Measurements from ENCODE around the gene WT1. TPM values are rescaled to one million over a fixed set of nuclear protein-coding genes. Genes with fewer than 3 reads are reported as not detected.

WT1 gene
- total and polyA plus RNA-seq, 2 experiments from 2014 or later, result not detected

- Histone ChIP-seq H3K4me1 (ENCODE audit: insufficient read depth) (no peaks in the 10 kb centered on the region), H3K27ac (no peak overlapping the region), H3K27me3 (replicated peaks; ENCODE audit: insufficient read depth) (peaks cover 96% of the 10 kb centered on the region), H3K4me2 (ENCODE audit: unreplicated experiment) (no peak overlapping the region), H3K4me3 (no peak overlapping the region), H3K36me3 (ENCODE audit: low read depth) (no peaks in the 10 kb centered on the region), H3K9me2 (ENCODE audit: insufficient read depth) (no peaks in the 10 kb centered on the region), H4K20me1 (ENCODE audit: insufficient read depth) (no peaks in the 10 kb centered on the region), H3F3A (ENCODE audit: insufficient read depth) (no peaks in the 10 kb centered on the region), H3K9me3 (ENCODE audit: low read depth) (no peaks in the 10 kb centered on the region), H2AFZ (no peak overlapping the region), H3K79me2 (ENCODE audit: insufficient read depth) (no peaks in the 10 kb centered on the region), H3K9ac (no peak overlapping the region)
- TF ChIP-seq EZH2 (IDR thresholded peaks at IDR 0.05; ENCODE audit: insufficient read depth, poor library complexity, severe bottlenecking) (no peak), EZH2phosphoT487 (IDR thresholded peaks at IDR 0.05; ENCODE audit: insufficient read depth, low read depth) (no peak)
- 13% methylated on average over 8 of the region's 8 CpGs for WGBS, 2 experiments (ENCODE audit: low coverage in 1 of 2, low lambda C conversion rate in 2 of 2, missing lambda C conversion rate in 2 of 2)
- in situ Hi-C loops (cut with MboI), result no loop called here
- no peak for DNase-seq
Measured at GRCh38 chr11:32432565-32432964, 2.8 kb downstream of the WT1 start.

- H3K9me2 ChIP-seq (ENCODE audit: insufficient read depth), result no peaks in the 10 kb centered on the region
- no peaks in the 10 kb centered on the region for H3F3A ChIP-seq (ENCODE audit: insufficient read depth)
- no peak overlapping the region for H3K4me3 ChIP-seq
- H3K9me3 ChIP-seq (ENCODE audit: low read depth), result no peaks in the 10 kb centered on the region
- H3K4me2 ChIP-seq (ENCODE audit: unreplicated experiment), result no peak overlapping the region
- H3K27me3 ChIP-seq (replicated peaks; ENCODE audit: insufficient read depth), result peaks cover 96% of the 10 kb centered on the region
- DNase-seq, result no peak
- whole genome bisulfite sequencing, 2 experiments (ENCODE audit: low coverage in 1 of 2, low lambda C conversion rate in 2 of 2, missing lambda C conversion rate in 2 of 2), result 32% methylated on average over 46 to 55 of the region's 59 CpGs
- no peaks in the 10 kb centered on the region for H4K20me1 ChIP-seq (ENCODE audit: insufficient read depth)
- TF ChIP-seq EZH2 (IDR thresholded peaks at IDR 0.05; ENCODE audit: insufficient read depth, poor library complexity, severe bottlenecking), result no peak
- TF ChIP-seq EZH2phosphoT487 (IDR thresholded peaks at IDR 0.05; ENCODE audit: insufficient read depth, low read depth), result no peak
- in situ Hi-C loops (cut with MboI), result no loop called here
- H3K79me2 ChIP-seq (ENCODE audit: insufficient read depth), result no peaks in the 10 kb centered on the region
- H3K9ac ChIP-seq, result no peak overlapping the region
- H3K36me3 ChIP-seq (ENCODE audit: low read depth), result no peaks in the 10 kb centered on the region
- no peak overlapping the region for H2AFZ ChIP-seq
- H3K4me1 ChIP-seq (ENCODE audit: insufficient read depth), result no peaks in the 10 kb centered on the region
- no peak overlapping the region for H3K27ac ChIP-seq
Measured at GRCh38 chr11:32430568-32431381, 4.6 kb downstream of the WT1 start.

DNA sequence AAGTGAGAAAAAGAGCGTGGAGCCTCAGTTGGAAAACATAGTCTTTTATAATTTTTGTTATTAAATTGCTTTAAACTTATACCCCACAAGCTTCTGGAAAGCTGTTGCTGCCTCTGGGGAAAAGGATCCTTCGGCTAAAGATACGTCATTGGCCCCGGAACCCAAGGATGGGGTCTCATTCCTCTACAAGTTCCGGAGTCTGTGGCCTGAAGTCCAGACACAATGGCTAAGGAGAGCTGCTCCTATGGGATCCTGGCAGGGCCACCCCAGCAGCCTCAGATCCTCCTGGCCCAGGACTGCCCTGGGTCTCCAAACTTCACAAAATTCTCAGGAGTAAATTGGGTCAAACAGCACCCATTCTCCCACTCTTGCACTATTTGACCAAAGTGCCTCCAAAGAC is 5.9 kb downstream of the WT1 start:
- WGBS, 2 experiments (ENCODE audit: low coverage in 1 of 2, low lambda C conversion rate in 2 of 2, missing lambda C conversion rate in 2 of 2), result 16 to 17% methylated on average over 5 of the region's 5 CpGs
- no peaks in the 10 kb centered on the region for H3K79me2 ChIP-seq (ENCODE audit: insufficient read depth)
- peaks cover 97% of the 10 kb centered on the region for H3K27me3 ChIP-seq (replicated peaks; ENCODE audit: insufficient read depth)
- H3F3A ChIP-seq (ENCODE audit: insufficient read depth), result no peaks in the 10 kb centered on the region
- H3K9ac ChIP-seq, result no peak overlapping the region
- H3K9me2 ChIP-seq (ENCODE audit: insufficient read depth), result no peaks in the 10 kb centered on the region
- TF ChIP-seq EZH2phosphoT487 (IDR thresholded peaks at IDR 0.05; ENCODE audit: insufficient read depth, low read depth) (no peak), EZH2 (IDR thresholded peaks at IDR 0.05; ENCODE audit: insufficient read depth, poor library complexity, severe bottlenecking) (no peak)
- in situ Hi-C loops (cut with MboI), result no loop called here
- H3K36me3 ChIP-seq (ENCODE audit: low read depth), result no peaks in the 10 kb centered on the region
- H3K9me3 ChIP-seq (ENCODE audit: low read depth), result no peaks in the 10 kb centered on the region
- H3K4me1 ChIP-seq (ENCODE audit: insufficient read depth), result no peaks in the 10 kb centered on the region
- H4K20me1 ChIP-seq (ENCODE audit: insufficient read depth), result no peaks in the 10 kb centered on the region
- DNase-seq, result no peak
- no peak overlapping the region for H2AFZ ChIP-seq
- H3K27ac ChIP-seq, result no peak overlapping the region
- no peak overlapping the region for H3K4me3 ChIP-seq
- H3K4me2 ChIP-seq (ENCODE audit: unreplicated experiment), result no peak overlapping the region

DNA sequence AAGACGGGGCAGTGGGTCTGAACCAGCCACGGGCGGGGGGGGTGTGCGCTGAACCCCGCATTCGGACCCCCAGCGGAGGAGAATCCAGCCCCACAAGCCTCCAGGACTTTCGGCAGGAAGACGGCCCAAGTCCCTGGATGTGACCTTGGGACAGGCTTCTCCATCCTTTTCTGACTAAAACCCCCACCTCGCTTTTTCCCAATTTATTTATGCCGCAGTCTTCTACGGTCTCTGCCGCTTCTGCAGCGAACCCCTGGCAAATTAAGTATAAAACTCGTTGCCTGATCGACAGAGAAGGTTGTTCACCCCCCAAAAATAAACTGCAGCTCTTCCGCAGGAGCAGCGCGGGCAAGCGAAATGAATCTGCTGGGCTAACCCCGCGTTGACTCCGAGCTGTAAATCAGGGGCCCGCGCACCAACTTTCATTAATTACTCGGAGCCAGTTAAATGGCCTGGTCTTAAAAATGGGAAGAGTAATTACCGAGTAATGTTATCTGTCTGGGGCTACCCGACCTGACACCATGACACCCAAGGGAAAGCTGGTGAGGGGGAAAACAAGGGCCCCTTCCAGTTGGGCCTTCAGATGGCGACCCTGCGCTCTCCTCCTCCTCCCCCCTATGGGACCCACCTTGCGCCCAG is 6.6 kb downstream of the WT1 start:
- in situ Hi-C loops (cut with MboI), result no loop called here
- no peak for DNase-seq
- no peak overlapping the region for H3K9ac ChIP-seq
- TF ChIP-seq EZH2phosphoT487 (IDR thresholded peaks at IDR 0.05; ENCODE audit: insufficient read depth, low read depth) (no peak), EZH2 (IDR thresholded peaks at IDR 0.05; ENCODE audit: insufficient read depth, poor library complexity, severe bottlenecking) (no peak)
- H2AFZ ChIP-seq, result no peak overlapping the region
- no peak overlapping the region for H3K4me2 ChIP-seq (ENCODE audit: unreplicated experiment)
- H3K27me3 ChIP-seq (replicated peaks; ENCODE audit: insufficient read depth), result peaks cover 97% of the 10 kb centered on the region
- no peak overlapping the region for H3K27ac ChIP-seq
- H3K4me3 ChIP-seq, result no peak overlapping the region
- no peaks in the 10 kb centered on the region for H3F3A ChIP-seq (ENCODE audit: insufficient read depth)
- H3K9me2 ChIP-seq (ENCODE audit: insufficient read depth), result no peaks in the 10 kb centered on the region
- no peaks in the 10 kb centered on the region for H4K20me1 ChIP-seq (ENCODE audit: insufficient read depth)
- H3K79me2 ChIP-seq (ENCODE audit: insufficient read depth), result no peaks in the 10 kb centered on the region
- H3K4me1 ChIP-seq (ENCODE audit: insufficient read depth), result no peaks in the 10 kb centered on the region
- H3K36me3 ChIP-seq (ENCODE audit: low read depth), result no peaks in the 10 kb centered on the region
- WGBS, 2 experiments (ENCODE audit: low coverage in 1 of 2, low lambda C conversion rate in 2 of 2, missing lambda C conversion rate in 2 of 2), result 11 to 12% methylated on average over 30 to 31 of the region's 31 CpGs
- no peaks in the 10 kb centered on the region for H3K9me3 ChIP-seq (ENCODE audit: low read depth)
